Progenitor cell of endocrine pancreas (in vitro differentiated cells): ENCODE measurements around the gene ARHGAP6. TPM values are rescaled to one million over a fixed set of nuclear protein-coding genes. Genes with fewer than 3 reads are reported as not detected.

Source experiments
- DNase-seq: peaks from one replicate; pipeline ENCODE4 v3.0.0; 2021; ENCODE audit warnings: low spot score; ENCODE audit not compliant: unreplicated experiment
- H3K27ac Mint-ChIP-seq: 2 replicates; pipeline ENCODE4 v1.8.0; 2021; ENCODE audit warnings: mild to moderate bottlenecking, moderate library complexity, mixed read lengths
- H3K27me3 Mint-ChIP-seq: 2 replicates; pipeline ENCODE4 v1.8.0; 2021; ENCODE audit warnings: mixed read lengths
- H3K36me3 Mint-ChIP-seq: 2 replicates; pipeline ENCODE4 v1.8.0; 2022; ENCODE audit warnings: mixed read lengths; ENCODE audit not compliant: insufficient read depth
- H3K4me1 Mint-ChIP-seq: 2 replicates; pipeline ENCODE4 v1.8.0; 2021; ENCODE audit warnings: low read depth, mixed read lengths
- H3K4me3 Mint-ChIP-seq: 2 replicates; pipeline ENCODE4 v1.8.0; 2021; ENCODE audit warnings: low read depth, mild to moderate bottlenecking, moderate library complexity, mixed read lengths
- H3K9me3 Mint-ChIP-seq: 2 replicates; pipeline ENCODE4 v1.8.0; 2021; ENCODE audit warnings: low read depth, mixed read lengths
- total RNA-seq: library from RNA; stranded (reverse); gene quantifications from 2 replicates; pipeline ENCODE4 v1.2.1, GENCODE V29; 2021
- TF ChIP-seq, protein P1 (sequence below): fragments of 200-600 bp; sonication (generic); IDR thresholded peaks from one replicate; pipeline ENCODE4 v1.5.0; 2021; ENCODE audit warnings: antibody characterized with exemption, mild to moderate bottlenecking; ENCODE audit not compliant: unreplicated experiment

The ARHGAP6 gene
- total RNA-seq, 1 donor from 2014 or later = 1.9 TPM

DNA sequence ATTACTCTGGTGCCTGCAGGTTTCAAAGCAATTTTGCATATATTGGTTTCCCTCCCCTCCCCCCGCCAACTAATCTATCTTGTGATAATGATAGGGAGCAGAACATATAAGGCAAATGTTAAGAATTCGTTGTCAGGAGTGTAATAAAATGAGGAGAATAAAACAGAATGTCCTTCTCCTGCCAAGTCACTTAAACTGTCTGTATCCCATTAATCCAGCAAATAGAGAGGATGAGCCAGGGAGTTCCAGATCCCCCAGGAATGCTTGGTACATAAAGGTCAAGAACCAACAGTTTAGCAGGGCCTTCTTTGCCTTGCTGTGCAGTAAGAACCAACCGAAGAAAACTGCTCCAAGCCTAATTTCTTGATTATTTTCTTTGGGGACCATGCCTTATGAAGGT, 231.1 kb downstream of the ARHGAP6 start:
- TF ChIP-seq, protein P1, sequence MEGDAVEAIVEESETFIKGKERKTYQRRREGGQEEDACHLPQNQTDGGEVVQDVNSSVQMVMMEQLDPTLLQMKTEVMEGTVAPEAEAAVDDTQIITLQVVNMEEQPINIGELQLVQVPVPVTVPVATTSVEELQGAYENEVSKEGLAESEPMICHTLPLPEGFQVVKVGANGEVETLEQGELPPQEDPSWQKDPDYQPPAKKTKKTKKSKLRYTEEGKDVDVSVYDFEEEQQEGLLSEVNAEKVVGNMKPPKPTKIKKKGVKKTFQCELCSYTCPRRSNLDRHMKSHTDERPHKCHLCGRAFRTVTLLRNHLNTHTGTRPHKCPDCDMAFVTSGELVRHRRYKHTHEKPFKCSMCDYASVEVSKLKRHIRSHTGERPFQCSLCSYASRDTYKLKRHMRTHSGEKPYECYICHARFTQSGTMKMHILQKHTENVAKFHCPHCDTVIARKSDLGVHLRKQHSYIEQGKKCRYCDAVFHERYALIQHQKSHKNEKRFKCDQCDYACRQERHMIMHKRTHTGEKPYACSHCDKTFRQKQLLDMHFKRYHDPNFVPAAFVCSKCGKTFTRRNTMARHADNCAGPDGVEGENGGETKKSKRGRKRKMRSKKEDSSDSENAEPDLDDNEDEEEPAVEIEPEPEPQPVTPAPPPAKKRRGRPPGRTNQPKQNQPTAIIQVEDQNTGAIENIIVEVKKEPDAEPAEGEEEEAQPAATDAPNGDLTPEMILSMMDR = no peak
- Mint-ChIP-seq H3K9me3 (peaks cover 3% of the 10 kb centered on the region), H3K27ac (no peak overlapping the region), H3K27me3 (no peaks in the 10 kb centered on the region), H3K4me1 (no peaks in the 10 kb centered on the region), H3K36me3 (no peaks in the 10 kb centered on the region), H3K4me3 (no peak overlapping the region)
- DNase-seq = no peak

DNA sequence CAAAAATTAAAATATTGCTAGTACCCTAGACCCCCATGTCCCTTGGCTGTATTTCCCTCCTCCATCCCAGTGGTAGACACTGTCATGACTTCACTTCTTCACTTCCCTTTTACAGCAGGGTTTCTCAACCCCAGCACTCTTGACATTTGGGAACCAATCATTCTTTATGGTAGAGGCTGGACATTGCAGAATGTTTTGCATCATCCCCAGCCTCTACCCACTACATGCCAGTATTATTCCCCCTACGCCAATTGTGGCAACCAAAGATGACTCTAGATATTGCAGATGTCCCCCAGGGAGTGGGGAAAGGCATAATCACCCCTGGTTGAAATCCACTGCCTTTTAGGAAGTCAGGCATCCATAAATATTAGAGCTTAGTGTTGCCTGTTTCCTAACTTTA, 233.9 kb downstream of the ARHGAP6 start:
- H3K4me3 Mint-ChIP-seq = no peak overlapping the region
- peaks cover 3% of the 10 kb centered on the region for H3K27me3 Mint-ChIP-seq
- no peak for DNase-seq
- H3K27ac Mint-ChIP-seq = no peak overlapping the region
- no peaks in the 10 kb centered on the region for H3K36me3 Mint-ChIP-seq
- TF ChIP-seq, protein P1 = no peak
- H3K9me3 Mint-ChIP-seq = peaks cover 3% of the 10 kb centered on the region
- peaks cover 2% of the 10 kb centered on the region for H3K4me1 Mint-ChIP-seq

DNA sequence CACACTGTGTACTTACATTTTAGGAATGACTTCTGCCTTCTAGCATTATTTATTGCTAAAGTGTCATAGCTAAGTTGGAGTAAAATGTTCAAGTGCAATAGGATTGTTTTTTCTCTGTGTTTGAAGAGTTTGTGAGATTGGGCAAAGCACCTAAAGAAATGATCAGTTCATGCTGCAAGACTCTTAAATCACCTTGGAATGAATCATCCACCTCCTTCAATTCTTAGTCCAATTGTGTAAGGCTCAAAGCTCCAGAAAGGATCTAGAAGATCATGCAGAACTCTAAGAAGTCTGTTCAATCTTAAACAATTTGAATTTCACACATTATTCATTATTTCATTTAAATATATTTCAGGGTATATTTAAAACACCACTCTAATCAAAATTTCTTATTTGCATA, 235.4 kb downstream of the ARHGAP6 start:
- no peak overlapping the region for H3K27ac Mint-ChIP-seq
- H3K4me3 Mint-ChIP-seq = no peak overlapping the region
- H3K4me1 Mint-ChIP-seq = peaks cover 5% of the 10 kb centered on the region
- no peaks in the 10 kb centered on the region for H3K36me3 Mint-ChIP-seq
- TF ChIP-seq, protein P1 = no peak
- DNase-seq = no peak
- peaks cover 8% of the 10 kb centered on the region for H3K27me3 Mint-ChIP-seq
- peaks cover 7% of the 10 kb centered on the region for H3K9me3 Mint-ChIP-seq

DNA sequence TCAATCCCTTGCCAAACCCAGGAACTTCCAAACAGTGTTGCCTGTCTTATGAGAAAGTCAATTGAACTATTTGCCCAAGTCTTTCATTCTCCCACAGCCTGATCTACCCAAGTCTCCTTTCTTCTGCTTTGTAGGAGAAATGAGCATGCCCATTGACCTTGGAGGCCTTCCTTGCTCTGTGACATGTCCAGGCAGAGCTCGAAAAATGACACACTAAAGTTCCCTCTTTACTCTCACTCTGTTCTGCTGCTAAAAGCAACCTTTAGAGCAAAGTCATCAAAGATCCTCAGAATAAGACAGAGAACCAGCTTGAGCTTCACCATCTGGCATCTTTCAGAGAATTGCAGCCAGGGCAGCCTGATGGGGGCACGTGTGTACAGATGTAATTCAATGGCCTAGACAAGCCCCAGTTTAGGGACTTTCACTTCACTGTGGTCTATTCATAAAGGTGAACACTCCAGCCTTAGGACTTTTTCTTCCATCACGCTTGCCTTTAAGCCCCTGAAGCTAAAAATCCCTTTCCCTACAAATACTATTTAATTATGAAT, 236.1 kb downstream of the ARHGAP6 start:
- Mint-ChIP-seq H3K4me1 (peaks cover 5% of the 10 kb centered on the region), H3K4me3 (no peak overlapping the region), H3K9me3 (peaks cover 10% of the 10 kb centered on the region), H3K27me3 (peaks cover 12% of the 10 kb centered on the region), H3K27ac (no peak overlapping the region), H3K36me3 (no peaks in the 10 kb centered on the region)
- no peak for DNase-seq
- TF ChIP-seq, protein P1 = no peak

DNA sequence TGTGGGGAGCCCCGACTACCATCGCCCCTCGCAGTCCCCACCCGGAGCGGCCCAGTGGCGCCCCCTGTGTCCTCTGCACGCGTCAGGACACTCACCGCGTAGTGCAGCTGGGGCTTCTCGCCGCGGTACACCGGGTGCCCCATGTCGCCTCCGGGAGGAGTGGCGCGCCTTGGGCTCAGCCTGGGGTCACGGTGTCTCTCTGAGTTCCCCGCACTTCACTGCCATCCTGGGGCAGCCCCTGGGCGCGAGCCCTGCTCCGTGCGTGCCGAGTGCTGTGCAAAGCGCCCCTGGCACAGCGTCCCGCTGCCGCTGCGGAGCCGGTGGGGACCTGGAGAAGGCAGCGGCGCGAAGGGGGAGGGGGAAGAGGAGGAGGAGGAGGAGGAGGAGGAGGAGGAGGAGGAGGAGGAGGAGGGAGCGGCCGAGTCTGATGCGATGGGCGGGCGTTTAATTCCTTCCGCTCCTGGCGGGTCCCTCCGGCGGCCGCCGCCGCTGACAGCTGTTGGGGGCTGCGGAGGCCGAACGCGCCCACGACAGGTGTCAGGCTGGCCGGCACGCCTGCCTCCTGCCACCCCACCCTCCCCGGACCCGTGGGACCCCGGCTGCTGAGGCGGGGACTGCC, 238.2 kb downstream of the ARHGAP6 start:
- TF ChIP-seq, protein P1 = peak; percentile 56
- no peaks in the 10 kb centered on the region for H3K36me3 Mint-ChIP-seq
- H3K27me3 Mint-ChIP-seq = peaks cover 12% of the 10 kb centered on the region
- H3K9me3 Mint-ChIP-seq = peaks cover 9% of the 10 kb centered on the region
- no peak overlapping the region for H3K27ac Mint-ChIP-seq
- DNase-seq = peak; percentile 27
- peaks cover 5% of the 10 kb centered on the region for H3K4me1 Mint-ChIP-seq
- H3K4me3 Mint-ChIP-seq = peak overlapping the region; percentile 70
